ENCODE results near the gene C14orf180.

The C14orf180 gene

GRCh38 chr14:104544362-104544961 is 35.1 kb upstream of the C14orf180 start:
- ATAC-seq (ENCODE audit: low read depth) (no peak), DNase-seq (ENCODE audit: low spot score) (no peak)
- Histone ChIP-seq H3K4me3 (ENCODE audit: severe bottlenecking) (no peak overlapping the region), H3K27me3 (ENCODE audit: insufficient read depth, poor library complexity, severe bottlenecking) (peaks cover 59% of the 10 kb centered on the region), H3K4me1 (ENCODE audit: insufficient read depth, poor library complexity, severe bottlenecking) (no peaks in the 10 kb centered on the region), H3K9me3 (ENCODE audit: severe bottlenecking) (no peaks in the 10 kb centered on the region), H3K36me3 (ENCODE audit: low read depth) (no peaks in the 10 kb centered on the region), H3K27ac (ENCODE audit: poor library complexity, severe bottlenecking) (no peak overlapping the region)
- TF ChIP-seq, protein P1, sequence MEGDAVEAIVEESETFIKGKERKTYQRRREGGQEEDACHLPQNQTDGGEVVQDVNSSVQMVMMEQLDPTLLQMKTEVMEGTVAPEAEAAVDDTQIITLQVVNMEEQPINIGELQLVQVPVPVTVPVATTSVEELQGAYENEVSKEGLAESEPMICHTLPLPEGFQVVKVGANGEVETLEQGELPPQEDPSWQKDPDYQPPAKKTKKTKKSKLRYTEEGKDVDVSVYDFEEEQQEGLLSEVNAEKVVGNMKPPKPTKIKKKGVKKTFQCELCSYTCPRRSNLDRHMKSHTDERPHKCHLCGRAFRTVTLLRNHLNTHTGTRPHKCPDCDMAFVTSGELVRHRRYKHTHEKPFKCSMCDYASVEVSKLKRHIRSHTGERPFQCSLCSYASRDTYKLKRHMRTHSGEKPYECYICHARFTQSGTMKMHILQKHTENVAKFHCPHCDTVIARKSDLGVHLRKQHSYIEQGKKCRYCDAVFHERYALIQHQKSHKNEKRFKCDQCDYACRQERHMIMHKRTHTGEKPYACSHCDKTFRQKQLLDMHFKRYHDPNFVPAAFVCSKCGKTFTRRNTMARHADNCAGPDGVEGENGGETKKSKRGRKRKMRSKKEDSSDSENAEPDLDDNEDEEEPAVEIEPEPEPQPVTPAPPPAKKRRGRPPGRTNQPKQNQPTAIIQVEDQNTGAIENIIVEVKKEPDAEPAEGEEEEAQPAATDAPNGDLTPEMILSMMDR (IDR thresholded peaks at IDR 0.05; ENCODE audit: poor library complexity, severe bottlenecking), result no peak

- H3K36me3 ChIP-seq (ENCODE audit: low read depth), result no peaks in the 10 kb centered on the region
- no peak for ATAC-seq (ENCODE audit: low read depth)
- peaks cover 58% of the 10 kb centered on the region for H3K27me3 ChIP-seq (ENCODE audit: insufficient read depth, poor library complexity, severe bottlenecking)
- H3K4me1 ChIP-seq (ENCODE audit: insufficient read depth, poor library complexity, severe bottlenecking), result no peaks in the 10 kb centered on the region
- H3K4me3 ChIP-seq (ENCODE audit: severe bottlenecking), result no peak overlapping the region
- H3K9me3 ChIP-seq (ENCODE audit: severe bottlenecking), result no peaks in the 10 kb centered on the region
- TF ChIP-seq, protein P1 (IDR thresholded peaks at IDR 0.05; ENCODE audit: poor library complexity, severe bottlenecking), result no peak
- H3K27ac ChIP-seq (ENCODE audit: poor library complexity, severe bottlenecking), result no peak overlapping the region
- no peak for DNase-seq (ENCODE audit: low spot score)
Measured at GRCh38 chr14:104545151-104545941, 34.2 kb upstream of the C14orf180 start.

DNA sequence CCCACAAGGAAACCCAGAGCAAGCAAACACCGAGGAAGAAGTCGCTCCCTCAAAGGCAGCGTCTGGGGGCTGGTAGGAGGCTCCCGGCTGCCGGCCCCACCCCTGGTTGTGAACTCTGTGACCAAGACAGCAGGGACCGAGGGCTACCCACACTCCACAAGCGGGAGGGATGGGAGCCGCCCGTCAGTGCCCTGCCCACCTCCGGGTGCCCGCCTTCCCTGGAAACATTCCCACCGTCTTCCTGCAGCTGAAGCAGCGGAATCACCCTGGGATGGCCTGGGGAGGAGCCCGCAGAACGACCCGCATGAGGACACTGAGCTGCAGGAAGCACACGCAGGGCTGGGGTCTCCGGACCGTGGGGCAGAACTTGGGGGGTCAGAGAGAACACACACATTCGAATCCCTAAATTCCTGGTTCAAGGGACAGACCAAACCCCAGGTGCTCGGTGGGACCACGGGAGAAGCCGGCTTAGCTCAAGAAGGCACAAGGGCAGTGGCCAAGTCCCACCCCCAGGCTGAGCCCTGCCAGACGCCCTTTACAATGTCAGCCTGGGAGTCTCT is 33.5 kb upstream of the C14orf180 start:
- Histone ChIP-seq H3K27ac (ENCODE audit: poor library complexity, severe bottlenecking) (no peak overlapping the region), H3K9me3 (ENCODE audit: severe bottlenecking) (no peaks in the 10 kb centered on the region), H3K4me3 (ENCODE audit: severe bottlenecking) (no peak overlapping the region), H3K27me3 (ENCODE audit: insufficient read depth, poor library complexity, severe bottlenecking) (peaks cover 58% of the 10 kb centered on the region), H3K4me1 (ENCODE audit: insufficient read depth, poor library complexity, severe bottlenecking) (no peaks in the 10 kb centered on the region), H3K36me3 (ENCODE audit: low read depth) (no peaks in the 10 kb centered on the region)
- TF ChIP-seq, protein P1 (IDR thresholded peaks at IDR 0.05; ENCODE audit: poor library complexity, severe bottlenecking), result no peak
- DNase-seq (ENCODE audit: low spot score), result no peak
- no peak for ATAC-seq (ENCODE audit: low read depth)

DNA sequence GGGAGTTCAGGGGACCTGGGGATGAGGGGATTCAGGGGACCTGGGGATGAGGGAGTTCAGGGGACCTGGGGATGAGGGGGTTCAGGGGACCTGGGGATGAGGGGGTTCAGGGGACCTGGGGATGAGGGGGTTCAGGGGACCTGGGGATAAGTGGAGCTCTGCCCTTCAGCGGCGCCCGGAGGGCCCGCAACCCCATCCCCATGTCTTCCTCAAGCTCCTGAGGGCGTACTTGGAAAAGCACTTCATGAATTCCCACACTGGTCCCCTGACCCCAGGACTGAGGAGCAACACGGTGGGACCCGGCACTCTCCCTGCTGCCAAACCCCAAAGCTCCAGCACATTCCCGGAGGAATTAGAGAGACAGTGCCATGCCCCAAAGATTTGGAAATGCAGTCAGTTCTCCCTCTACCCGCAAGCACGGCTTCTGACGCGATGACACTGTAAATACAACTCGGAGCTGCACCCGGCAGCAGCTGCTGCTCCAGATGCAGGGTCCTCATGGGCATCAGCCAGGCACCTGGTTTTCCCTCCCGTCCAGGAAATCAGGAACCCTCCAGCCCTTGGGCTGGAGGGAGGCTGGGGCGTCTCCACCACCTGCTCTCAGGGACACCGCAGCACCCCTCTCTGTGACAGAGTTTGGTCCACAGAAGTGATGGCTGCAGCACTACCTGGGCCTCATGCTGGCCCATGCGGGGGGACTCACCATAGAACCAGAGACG is 32.8 kb upstream of the C14orf180 start:
- DNase-seq (ENCODE audit: low spot score), result no peak
- H3K9me3 ChIP-seq (ENCODE audit: severe bottlenecking), result no peaks in the 10 kb centered on the region
- ATAC-seq (ENCODE audit: low read depth), result no peak
- H3K4me1 ChIP-seq (ENCODE audit: insufficient read depth, poor library complexity, severe bottlenecking), result no peaks in the 10 kb centered on the region
- H3K27ac ChIP-seq (ENCODE audit: poor library complexity, severe bottlenecking), result no peak overlapping the region
- TF ChIP-seq, protein P1 (IDR thresholded peaks at IDR 0.05; ENCODE audit: poor library complexity, severe bottlenecking), result no peak
- H3K27me3 ChIP-seq (ENCODE audit: insufficient read depth, poor library complexity, severe bottlenecking), result peaks cover 57% of the 10 kb centered on the region
- H3K4me3 ChIP-seq (ENCODE audit: severe bottlenecking), result no peak overlapping the region
- H3K36me3 ChIP-seq (ENCODE audit: low read depth), result no peaks in the 10 kb centered on the region
